Nephron (organoid): ENCODE results near the gene HSD3B7.
"Not testable (repeated sequence)": the region's sequence is repeated elsewhere in the genome, so short reads cannot be mapped to it uniquely, and the experiment has no call there.

Experiments
- H3K27ac Mint-ChIP-seq, 3 experiments: 2 replicates each; pipeline ENCODE4 v1.8.0; 2020; ENCODE audit warnings: mixed read lengths in 3 of 3, mild to moderate bottlenecking in 2 of 3, moderate library complexity in 1 of 3
- H3K27me3 Mint-ChIP-seq: 2 replicates; pipeline ENCODE4 v1.8.0; 2021; ENCODE audit warnings: low read depth, mild to moderate bottlenecking, moderate library complexity, mixed read lengths
- H3K36me3 Mint-ChIP-seq: 2 replicates; pipeline ENCODE4 v1.8.0; 2020; ENCODE audit warnings: low read depth, mixed read lengths
- H3K4me1 Mint-ChIP-seq: 2 replicates; pipeline ENCODE4 v1.8.0; 2020; ENCODE audit warnings: mixed read lengths
- H3K4me3 Mint-ChIP-seq, 3 experiments: 2 replicates each; pipeline ENCODE4 v1.8.0; 2020; ENCODE audit warnings: mild to moderate bottlenecking in 3 of 3, mixed read lengths in 3 of 3, moderate library complexity in 2 of 3
- H3K9me3 Mint-ChIP-seq: 2 replicates; pipeline ENCODE4 v1.8.0; 2020; ENCODE audit warnings: mixed read lengths
- TF ChIP-seq, protein P1 (sequence below), 3 experiments: fragments of 200-600 bp; sonication (generic); IDR thresholded peaks; one replicate each; pipeline ENCODE4 v1.5.0; 2021; ENCODE audit warnings: antibody characterized with exemption in 3 of 3; ENCODE audit not compliant: unreplicated experiment in 3 of 3

The HSD3B7 gene

DNA sequence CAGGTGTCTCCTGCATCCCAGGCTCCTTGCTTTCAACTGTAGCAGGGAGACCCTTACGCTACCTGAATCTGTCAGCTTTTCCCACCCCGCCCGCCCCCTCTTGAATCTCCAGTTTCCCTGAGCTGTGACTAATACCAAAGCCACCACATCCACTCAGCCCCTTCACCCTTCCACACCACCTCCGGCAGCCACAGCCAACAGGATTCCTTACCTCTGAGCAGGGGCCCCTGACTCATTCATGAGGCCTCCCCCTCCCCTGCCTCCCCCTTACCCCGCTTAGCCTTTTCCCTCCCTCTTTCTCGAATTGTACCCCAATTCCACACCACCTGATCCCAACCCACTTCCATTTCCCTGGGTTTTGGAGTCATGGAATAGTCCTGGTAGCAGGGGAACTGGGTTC, 23.1 kb downstream of the HSD3B7 start:
- Mint-ChIP-seq H3K4me1 (peaks cover 24% of the 10 kb centered on the region), H3K27ac (no peak overlapping the region), H3K36me3 (no peaks in the 10 kb centered on the region), H3K9me3 (no peaks in the 10 kb centered on the region), H3K4me3 (no peak overlapping the region), H3K27me3 (peaks cover 32% of the 10 kb centered on the region)
- TF ChIP-seq, protein P1, sequence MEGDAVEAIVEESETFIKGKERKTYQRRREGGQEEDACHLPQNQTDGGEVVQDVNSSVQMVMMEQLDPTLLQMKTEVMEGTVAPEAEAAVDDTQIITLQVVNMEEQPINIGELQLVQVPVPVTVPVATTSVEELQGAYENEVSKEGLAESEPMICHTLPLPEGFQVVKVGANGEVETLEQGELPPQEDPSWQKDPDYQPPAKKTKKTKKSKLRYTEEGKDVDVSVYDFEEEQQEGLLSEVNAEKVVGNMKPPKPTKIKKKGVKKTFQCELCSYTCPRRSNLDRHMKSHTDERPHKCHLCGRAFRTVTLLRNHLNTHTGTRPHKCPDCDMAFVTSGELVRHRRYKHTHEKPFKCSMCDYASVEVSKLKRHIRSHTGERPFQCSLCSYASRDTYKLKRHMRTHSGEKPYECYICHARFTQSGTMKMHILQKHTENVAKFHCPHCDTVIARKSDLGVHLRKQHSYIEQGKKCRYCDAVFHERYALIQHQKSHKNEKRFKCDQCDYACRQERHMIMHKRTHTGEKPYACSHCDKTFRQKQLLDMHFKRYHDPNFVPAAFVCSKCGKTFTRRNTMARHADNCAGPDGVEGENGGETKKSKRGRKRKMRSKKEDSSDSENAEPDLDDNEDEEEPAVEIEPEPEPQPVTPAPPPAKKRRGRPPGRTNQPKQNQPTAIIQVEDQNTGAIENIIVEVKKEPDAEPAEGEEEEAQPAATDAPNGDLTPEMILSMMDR (IDR thresholded peaks at IDR 0.05; ENCODE audit: unreplicated experiment in 3 of 3), result no peak

DNA sequence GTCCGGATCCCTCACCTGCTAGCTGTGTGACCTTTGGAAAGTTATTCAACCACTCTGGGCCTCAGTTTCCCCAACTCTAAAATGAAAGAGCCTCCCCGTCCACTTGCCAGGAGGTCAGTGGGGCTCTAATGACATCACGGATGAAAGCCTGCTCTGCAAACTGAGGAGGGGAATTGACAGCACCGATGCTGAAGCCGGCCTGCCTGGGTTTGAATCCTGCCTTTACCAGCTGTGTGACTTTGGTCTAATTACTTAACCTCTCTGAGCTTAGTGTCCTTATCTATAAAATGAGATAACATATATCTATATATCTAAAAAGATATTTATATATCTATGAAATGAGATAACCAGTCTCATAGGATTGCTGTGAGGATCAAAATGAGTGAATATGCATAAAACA, 23.5 kb downstream of the HSD3B7 start:
- H3K27ac Mint-ChIP-seq, result no peak overlapping the region
- H3K9me3 Mint-ChIP-seq, result no peaks in the 10 kb centered on the region
- H3K36me3 Mint-ChIP-seq, result no peaks in the 10 kb centered on the region
- TF ChIP-seq, protein P1 (IDR thresholded peaks at IDR 0.05; ENCODE audit: unreplicated experiment in 3 of 3), result no peak
- H3K4me3 Mint-ChIP-seq, result peak overlapping the region; percentile 66 to 85 (median 82)
- H3K4me1 Mint-ChIP-seq, result peaks cover 20% of the 10 kb centered on the region
- peaks cover 36% of the 10 kb centered on the region for H3K27me3 Mint-ChIP-seq

DNA sequence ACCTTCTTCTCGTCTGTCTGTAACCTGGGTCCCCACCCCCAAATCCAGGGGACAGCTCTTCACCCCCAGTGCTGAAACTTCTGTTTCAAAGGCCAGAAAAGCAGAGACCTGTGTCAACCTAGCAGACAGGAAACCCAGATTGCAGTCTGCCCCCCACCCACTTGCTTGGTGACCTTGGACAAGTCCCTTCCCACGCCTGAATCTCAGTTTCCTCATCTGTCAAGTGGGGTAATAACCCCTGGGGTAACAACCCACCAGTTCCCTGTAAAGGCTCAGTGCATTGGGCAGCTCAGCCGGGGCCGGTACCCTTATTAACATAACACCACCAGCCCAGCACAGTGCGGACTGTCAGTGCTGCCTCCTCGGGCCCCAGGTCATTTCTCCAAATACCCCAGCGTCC, 24.1 kb downstream of the HSD3B7 start:
- H3K4me3 Mint-ChIP-seq, result peak overlapping the region; percentile 66 to 85 (median 82)

DNA sequence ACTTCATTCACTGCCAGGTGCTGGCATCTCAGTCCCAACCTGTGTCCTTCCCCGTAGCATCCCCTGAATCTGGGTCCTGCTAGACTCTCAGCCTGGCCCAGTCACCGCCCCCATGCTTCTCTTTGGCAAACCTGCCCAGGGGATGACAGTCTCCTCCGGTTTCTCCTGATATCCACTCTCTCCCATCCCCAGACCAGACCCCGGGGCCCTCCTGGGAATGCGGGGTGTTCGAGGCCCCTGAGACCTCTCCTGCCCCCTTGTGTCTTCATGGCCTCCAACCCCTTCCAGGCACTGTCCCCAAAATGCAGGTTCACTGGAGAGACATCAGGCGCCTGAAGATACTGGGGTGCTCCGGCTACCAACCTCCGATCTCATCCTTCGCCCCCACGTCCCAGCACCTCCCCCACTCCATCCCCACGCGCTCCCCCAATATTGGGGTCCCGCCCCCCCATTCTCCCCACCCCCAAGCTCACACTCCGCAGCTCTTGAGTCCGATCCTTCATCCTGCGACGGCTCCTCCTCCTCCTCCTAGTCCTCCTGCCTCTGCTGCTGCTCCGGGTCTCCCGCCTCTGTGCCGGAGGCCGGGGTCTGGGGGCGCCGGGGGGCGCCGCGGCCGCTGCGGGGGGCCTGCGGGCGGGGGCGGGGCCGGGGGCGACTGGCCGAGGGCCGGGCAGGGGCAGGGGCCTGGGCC, 25.0 kb downstream of the HSD3B7 start:
- H3K4me1 Mint-ChIP-seq, result peaks cover 16% of the 10 kb centered on the region
- H3K27ac Mint-ChIP-seq, result peak overlapping the region in 2 of 3 experiments; percentile 50 to 69
- H3K36me3 Mint-ChIP-seq, result no peaks in the 10 kb centered on the region
- H3K27me3 Mint-ChIP-seq, result peaks cover 39% of the 10 kb centered on the region
- peak overlapping the region; percentile 82 to 85 (median 82) for H3K4me3 Mint-ChIP-seq
- no peaks in the 10 kb centered on the region for H3K9me3 Mint-ChIP-seq
- TF ChIP-seq, protein P1 (IDR thresholded peaks at IDR 0.05; ENCODE audit: unreplicated experiment in 3 of 3), result no peak

More for the DNA sequence above, 24.1 kb downstream of the HSD3B7 start:
- no peaks in the 10 kb centered on the region for H3K36me3 Mint-ChIP-seq
- peaks cover 39% of the 10 kb centered on the region for H3K27me3 Mint-ChIP-seq
- H3K4me1 Mint-ChIP-seq, result peaks cover 16% of the 10 kb centered on the region
- TF ChIP-seq, protein P1 (IDR thresholded peaks at IDR 0.05; ENCODE audit: unreplicated experiment in 3 of 3), result no peak
- peak overlapping the region in 1 of 3 experiments; percentile 24 for H3K27ac Mint-ChIP-seq
- H3K9me3 Mint-ChIP-seq, result no peaks in the 10 kb centered on the region

DNA sequence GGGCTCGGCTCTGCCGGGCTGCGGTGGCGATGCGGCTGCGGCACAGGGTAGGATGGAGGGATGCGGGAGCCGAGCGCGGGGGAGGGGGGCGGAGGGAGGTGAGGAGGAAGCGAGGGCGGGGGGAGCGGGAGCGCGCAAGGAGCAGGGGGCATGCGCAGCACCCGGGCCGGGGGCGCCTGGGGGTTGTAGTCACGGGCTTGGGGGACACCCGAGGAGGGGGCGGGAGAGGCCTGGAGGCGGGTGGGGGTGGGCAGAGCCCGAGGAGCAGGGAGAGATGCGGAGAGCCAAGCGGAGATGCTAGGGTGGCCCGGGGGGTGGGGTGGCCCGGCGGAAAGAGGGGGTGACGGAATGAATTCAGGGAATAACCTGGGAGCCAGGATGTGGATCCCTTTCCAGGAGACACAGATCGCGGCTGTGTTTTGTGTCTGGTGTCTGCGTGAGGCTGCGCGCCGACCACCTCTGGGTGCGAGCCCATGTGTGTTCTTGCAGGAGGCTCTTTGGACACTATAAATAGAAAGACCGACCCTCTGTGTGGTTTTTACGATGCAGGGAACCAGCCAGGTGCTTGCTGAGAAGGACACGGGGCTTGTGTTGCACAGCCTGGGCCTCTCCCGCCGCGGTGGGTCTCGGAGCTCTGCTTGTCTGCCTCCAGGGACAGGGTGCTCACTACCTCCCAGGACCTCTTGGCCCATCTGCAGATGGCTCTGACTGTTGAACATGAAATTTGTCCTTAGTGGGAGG, 25.7 kb downstream of the HSD3B7 start, which contains the start of gene STX1B:
Gene STX1B, minus strand, starts transcription at position 54 of the 741 bp plus-strand sequence. CDS start 242 bp downstream, outside the sequence.
- Mint-ChIP-seq H3K4me1 (peaks cover 13% of the 10 kb centered on the region), H3K27me3 (peaks cover 40% of the 10 kb centered on the region), H3K4me3 (peak within 1 kb of the TSS; percentile 85 to 88 (median 87)), H3K9me3 (no peaks in the 10 kb centered on the region), H3K36me3 (no peaks in the 10 kb centered on the region), H3K27ac (peak within 1 kb of the TSS; percentile 48 to 69 (median 50))
- TF ChIP-seq, protein P1 (IDR thresholded peaks at IDR 0.05; ENCODE audit: unreplicated experiment in 3 of 3), result no peak

DNA sequence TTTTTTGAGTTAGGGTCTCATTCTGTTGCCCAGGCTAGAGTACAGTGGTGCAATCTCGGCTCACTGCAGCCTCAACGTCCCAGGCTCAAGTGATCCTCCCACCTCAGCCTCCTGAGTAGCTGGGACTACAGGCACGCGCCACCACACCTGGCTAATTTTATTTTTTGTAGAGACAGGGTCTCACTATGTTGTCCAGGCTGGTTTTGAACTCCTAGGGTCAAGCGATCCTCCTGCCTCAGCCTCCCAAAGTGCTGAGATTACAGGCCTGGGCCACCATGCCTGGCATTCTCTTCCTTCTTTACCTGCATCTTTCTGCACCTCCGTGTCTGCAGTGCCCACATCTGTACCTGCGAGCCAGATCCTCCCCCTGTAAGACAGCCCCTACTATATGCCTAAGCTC, 26.8 kb downstream of the HSD3B7 start:
- H3K4me3 Mint-ChIP-seq, result peak overlapping the region; percentile 76 to 88 (median 87)
- not testable (repeated sequence) for H3K27ac Mint-ChIP-seq, H3K36me3 Mint-ChIP-seq, H3K4me1 Mint-ChIP-seq, H3K9me3 Mint-ChIP-seq
- peaks cover 44% of the 10 kb centered on the region for H3K27me3 Mint-ChIP-seq

DNA sequence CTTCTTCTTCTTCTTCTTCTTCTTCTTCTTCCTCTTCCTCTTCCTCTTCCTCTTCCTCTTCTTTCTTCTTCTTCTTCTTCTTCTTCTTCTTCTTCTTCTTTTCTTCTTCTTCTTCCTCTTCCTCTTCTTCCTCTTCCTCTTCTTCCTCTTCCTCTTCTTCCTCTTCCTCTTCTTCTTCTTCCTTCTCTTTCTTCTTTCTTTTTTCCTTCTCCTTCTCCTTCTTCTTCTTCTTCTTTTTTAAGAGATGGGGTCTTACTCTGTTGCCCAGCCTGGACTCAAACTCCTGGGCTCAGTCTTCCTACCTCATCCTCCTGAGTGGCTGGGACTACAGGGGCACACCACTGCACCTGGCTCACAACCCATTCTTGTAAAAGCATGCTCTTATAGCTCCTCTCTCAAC, 28.3 kb downstream of the HSD3B7 start:
- H3K9me3 Mint-ChIP-seq, result not testable (repeated sequence)

More for the DNA sequence above, 28.3 kb downstream of the HSD3B7 start:
- Mint-ChIP-seq H3K27me3 (peaks cover 39% of the 10 kb centered on the region), H3K4me3 (peak overlapping the region; percentile 41 to 66 (median 62))
- H3K36me3 Mint-ChIP-seq, H3K27ac Mint-ChIP-seq, H3K4me1 Mint-ChIP-seq: not testable (repeated sequence)
